GM12892 (cell line): ENCODE results near the gene UGP2.

Source experiments
- DNase-seq: peaks from one replicate; pipeline ENCODE4 v3.0.0; 2011; ENCODE audit not compliant: insufficient read length
- FAIRE-seq: peaks from 2 replicates; lab custom pipeline; 2011; peaks lifted over from hg19 to GRCh38; lab: Jason Lieb, UNC
- POLR2A ChIP-seq: IDR thresholded peaks from 2 replicates; pipeline ENCODE4 v1.6.1; 2011; ENCODE audit warnings: low read depth, low read length, control low read depth
- POLR2AphosphoS5 ChIP-seq: IDR thresholded peaks from 2 replicates; pipeline ENCODE4 v1.6.1; 2011; ENCODE audit warnings: low read depth, low read length, control low read depth
- TAF1 ChIP-seq: IDR thresholded peaks from 2 replicates; pipeline ENCODE4 v1.6.1; 2011; ENCODE audit warnings: low read depth, mild to moderate bottlenecking, control low read depth, low read length, borderline replicate concordance

The UGP2 gene

DNA sequence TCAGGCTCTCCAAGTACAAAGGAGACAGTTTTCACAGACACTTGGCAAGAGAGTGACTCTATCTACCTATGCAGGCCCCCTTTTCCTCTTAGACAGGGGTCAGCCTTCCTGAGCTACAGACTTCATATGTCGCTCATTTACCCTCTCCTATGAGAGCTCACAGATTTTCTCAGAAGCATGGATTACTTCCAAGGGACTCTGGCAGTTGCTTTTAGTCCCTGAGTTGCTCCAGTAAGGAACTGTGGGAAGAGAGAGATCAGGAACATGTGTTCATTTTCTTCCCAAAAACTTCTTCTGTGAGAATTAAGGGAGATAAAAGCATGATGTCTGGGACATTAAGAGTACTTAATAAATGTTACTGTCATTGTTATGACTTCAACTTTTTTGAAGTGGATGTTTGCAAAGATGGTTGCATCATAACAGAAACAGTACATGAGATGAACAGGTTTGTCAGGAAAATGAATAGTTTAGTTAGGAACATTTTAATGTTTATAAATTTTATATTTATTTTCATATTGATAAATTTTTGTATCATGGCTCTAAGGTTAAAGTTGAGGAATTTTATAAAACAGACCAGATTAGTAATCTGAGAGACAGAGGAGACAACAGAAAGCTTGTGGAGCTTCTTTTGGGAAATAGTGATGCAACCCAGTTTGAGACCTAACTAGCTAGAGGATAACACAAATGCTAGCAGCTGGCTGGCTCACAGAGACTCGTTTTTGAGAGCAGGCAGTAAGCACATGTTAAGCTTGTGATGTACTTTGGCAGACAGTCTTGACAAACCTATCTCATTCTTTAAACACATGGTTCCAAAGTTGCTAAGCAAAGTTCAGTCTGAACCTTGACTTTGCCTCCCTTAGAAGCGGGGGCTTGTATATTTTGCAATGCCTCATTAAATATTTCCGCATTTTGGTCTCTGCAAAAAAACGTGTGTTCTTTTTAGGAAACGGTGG lies 21.7 kb upstream of the UGP2 start:
- TF ChIP-seq POLR2AphosphoS5 (no peak), POLR2A (no peak), TAF1 (no peak)
- DNase-seq, result no peak
- no peak for FAIRE-seq

DNA sequence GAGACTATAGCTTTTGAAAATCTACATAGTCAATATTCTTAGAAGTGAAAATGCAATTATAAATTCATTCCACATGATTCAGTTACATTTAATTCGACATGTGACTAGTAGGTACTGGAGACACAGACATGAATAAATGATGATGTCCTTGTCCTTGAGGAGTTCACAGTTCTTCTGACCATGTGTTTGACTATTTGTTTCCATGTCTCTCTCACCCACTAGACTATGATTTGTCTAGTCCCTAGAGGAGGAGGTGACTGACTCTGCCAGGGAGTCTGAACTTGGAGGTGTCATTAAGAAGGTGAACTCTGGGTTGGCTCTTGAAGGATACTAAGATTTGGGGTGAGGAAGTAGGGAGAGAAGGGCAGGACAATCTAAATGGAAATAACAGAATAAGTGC lies 20.7 kb upstream of the UGP2 start:
- DNase-seq, result no peak
- peak; percentile 9 for FAIRE-seq
- TF ChIP-seq POLR2A (no peak), TAF1 (no peak), POLR2AphosphoS5 (no peak)

GRCh38 chr2:63821396-63821795 lies 20.3 kb upstream of the UGP2 start:
- no peak for DNase-seq
- FAIRE-seq, result peak; percentile 40
- TF ChIP-seq POLR2A, result no peak
- TF ChIP-seq TAF1, result no peak
- TF ChIP-seq POLR2AphosphoS5, result no peak

- DNase-seq (no peak), FAIRE-seq (no peak)
- no peak for TF ChIP-seq TAF1
- no peak for TF ChIP-seq POLR2AphosphoS5
- no peak for TF ChIP-seq POLR2A
Measured at GRCh38 chr2:63822478-63822877, 19.2 kb upstream of the UGP2 start.

GRCh38 chr2:63827749-63828148 lies 13.9 kb upstream of the UGP2 start:
- no peak for FAIRE-seq
- DNase-seq, result no peak

DNA sequence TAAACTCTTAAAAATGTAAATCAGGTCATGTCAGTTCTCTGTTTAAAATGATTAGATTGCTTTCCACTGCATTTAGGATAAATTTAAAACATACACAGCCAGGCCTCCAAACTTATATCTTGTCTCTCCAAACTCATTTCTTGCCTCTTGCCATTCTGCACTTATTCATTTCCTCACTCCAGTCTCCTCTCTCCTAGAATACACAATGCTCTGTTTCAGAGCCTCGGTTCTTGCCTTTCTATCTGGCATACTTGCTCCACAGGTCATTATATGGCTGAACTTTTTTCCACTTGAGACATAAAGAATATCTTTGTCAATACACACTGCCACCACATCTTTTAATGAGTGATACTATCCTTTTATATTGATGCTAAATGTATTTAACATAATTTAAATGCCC lies 10.5 kb upstream of the UGP2 start:
- no peak for FAIRE-seq

More at GRCh38 chr2:63827749-63828148, 13.9 kb upstream of the UGP2 start:
- TF ChIP-seq POLR2AphosphoS5, result no peak
- TF ChIP-seq TAF1, result no peak
- TF ChIP-seq POLR2A, result no peak

DNA sequence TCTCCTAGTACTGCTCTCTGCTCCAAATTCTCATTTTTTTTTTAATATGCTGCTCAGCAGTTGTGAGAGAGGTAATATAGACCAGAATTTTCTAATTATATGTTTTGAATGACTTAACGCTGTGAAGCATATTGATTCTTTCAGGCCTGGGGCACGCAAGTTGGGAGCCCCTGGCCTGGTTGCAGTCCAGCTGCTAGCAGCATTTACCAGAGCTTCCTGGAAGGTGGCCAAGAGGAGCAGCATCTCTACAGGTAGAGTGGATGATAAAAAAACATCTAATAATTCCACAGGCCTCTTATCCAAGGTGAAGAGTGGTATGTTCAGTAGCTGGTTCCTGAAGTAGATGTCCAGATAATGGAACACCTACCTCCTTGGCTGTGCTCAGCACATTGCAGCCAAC lies 7.3 kb upstream of the UGP2 start:
- no peak for FAIRE-seq

More for the DNA sequence above, 10.5 kb upstream of the UGP2 start:
- no peak for DNase-seq
- TF ChIP-seq POLR2AphosphoS5, result no peak
- TF ChIP-seq POLR2A, result no peak
- TF ChIP-seq TAF1, result no peak

DNA sequence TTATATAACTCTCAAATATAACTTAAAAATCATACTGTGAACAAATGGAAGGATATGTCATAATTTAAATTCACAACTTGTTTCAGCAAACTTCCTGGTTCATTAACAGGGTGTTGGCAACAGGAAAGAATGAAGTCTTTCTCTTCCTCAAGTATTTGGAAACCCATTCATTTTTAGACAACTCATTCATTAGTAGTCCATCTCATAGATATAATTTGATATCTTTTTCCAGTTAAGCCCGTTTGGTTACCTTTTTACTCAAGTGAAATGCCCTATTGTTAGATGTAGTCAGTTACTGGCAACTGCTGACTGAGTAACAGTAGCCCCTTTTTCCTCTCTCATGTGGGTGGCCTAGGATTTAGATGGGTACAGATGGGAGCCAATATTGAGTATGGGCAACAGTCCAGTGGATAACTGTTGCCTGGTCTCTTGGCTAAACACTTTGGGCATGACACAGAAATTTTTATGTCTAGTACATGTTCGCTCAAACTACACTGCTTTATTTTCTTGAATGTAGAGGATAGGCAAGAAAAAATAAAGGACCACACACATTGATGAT lies 4.6 kb upstream of the UGP2 start:
- TF ChIP-seq POLR2A (no peak), TAF1 (no peak), POLR2AphosphoS5 (no peak)
- no peak for DNase-seq
- no peak for FAIRE-seq

More for the DNA sequence above, 7.3 kb upstream of the UGP2 start:
- DNase-seq, result no peak
- TF ChIP-seq POLR2A (no peak), TAF1 (no peak), POLR2AphosphoS5 (no peak)

GRCh38 chr2:63840081-63840784 lies 1.5 kb upstream of the UGP2 start:
- TF ChIP-seq POLR2AphosphoS5, result no peak
- no peak for TF ChIP-seq POLR2A
- peak; percentile 30 for FAIRE-seq
- DNase-seq, result peak; percentile 11

DNA sequence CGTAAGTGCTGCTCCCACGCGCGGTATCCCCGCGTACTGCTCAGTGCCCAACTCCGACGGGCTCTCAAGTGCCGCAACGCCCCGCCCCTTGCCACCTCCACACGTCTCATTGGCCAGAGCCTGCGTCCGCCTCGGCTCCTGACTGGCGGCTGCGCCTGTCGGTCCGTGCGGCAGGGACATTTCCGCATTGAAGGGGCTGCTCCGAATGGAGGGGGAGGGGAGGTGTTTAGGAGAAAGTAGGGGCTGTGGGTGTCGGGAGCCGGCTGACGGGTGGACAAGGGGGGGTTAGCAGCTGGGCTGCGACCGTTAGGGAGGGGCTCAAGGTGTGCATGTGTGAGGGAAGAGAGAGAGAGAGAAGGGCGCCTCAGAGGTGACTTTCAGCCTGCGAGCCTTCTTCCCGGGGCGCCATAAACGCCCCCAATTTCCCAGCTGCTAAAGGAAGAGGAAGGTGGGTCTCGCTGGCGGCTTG lies 877 bp upstream of the UGP2 start:
- peak; percentile 89 for TF ChIP-seq TAF1
- TF ChIP-seq POLR2A, result peak; percentile 99
- peak; percentile 98 for TF ChIP-seq POLR2AphosphoS5
- DNase-seq, result peak; percentile 79
- peak; percentile 96 for FAIRE-seq

DNA sequence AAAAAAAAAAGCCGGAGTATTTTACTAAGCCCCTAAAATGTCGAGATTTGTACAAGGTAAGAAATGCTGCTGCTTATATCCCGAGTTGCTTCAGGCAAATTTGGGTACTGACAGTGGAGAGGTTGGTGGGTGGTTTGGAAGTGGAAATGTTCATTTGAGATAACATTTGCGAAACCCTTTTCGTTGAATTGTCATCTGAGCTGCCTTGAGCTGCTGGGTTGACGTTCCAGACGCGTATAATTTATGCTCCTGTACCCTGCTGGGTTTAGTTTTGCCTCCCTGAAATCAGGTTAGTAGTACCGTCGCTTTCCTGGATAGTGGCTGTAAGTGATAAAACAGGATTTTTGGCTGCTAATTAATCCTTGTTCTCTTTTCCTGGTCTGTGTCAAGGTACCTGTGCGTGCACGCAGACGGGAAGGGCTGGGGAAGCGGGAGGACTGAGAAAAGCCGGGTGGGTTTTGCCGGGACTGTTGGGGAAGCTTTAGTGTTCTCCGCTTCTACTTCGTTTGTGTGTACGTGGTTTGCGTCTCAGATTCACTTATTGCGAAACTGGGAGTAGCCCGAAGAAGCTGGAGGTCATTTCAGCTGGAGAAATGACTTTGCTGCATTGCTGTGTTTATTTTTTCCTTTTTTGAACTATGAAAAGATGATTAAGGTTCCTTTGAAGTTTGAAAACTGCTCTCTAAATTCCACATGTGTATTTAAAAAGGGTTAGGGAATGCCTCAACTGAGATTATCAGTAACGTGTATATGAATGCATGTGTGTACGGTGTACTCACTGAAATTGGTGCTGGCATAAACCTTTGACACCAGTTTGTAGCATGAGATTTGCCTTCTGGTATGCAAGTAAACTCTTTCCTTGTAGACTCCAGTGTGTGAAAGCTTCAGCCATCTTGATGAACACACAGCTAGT lies 709 bp downstream of the UGP2 start:
- FAIRE-seq, result no peak
- no peak for DNase-seq
- TF ChIP-seq POLR2A (no peak), TAF1 (no peak)

DNA sequence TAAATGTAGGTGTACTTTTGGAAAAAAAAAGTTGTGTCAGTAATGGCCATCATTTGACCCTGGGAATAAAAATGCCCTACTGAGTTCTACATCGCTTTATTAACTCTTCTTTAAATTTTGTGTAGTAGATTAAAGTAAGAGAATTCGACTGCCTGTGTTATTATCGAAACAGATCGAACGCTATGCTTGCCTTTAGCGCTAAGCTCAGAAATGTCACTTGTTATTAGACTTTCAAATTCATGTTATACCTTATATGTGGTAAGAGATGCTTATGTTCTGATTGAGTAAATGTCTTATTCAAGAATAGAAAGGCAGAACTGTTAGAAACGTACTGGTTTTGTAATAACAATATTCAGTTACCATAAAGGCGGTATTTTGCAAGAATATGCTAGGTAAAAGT lies 1.4 kb downstream of the UGP2 start:
- FAIRE-seq, result no peak
- no peak for DNase-seq
- TF ChIP-seq POLR2AphosphoS5, result no peak
- TF ChIP-seq TAF1, result no peak
- TF ChIP-seq POLR2A, result no peak
